Hematopoietic multipotent progenitor cell treated with erythropoietin and hydrocortisone succinate and interleukin-3 and kit ligand, for 15 days (in vitro differentiated cells): ENCODE data around the gene ERLIN1.
"Not testable (repeated sequence)": the region's sequence is repeated elsewhere in the genome, so short reads cannot be mapped to it uniquely, and the experiment has no call there.

Source experiments
- DNase-seq: peaks from one replicate; pipeline ENCODE4 v3.0.0-alpha.2; 2015; ENCODE audit warnings: low spot score

The ERLIN1 gene

GRCh38 chr10:100133801-100134200, 52.0 kb downstream of the ERLIN1 start:
- no peak for DNase-seq

GRCh38 chr10:100132427-100132826, 53.4 kb downstream of the ERLIN1 start:
- no peak for DNase-seq

GRCh38 chr10:100131571-100131970, 54.3 kb downstream of the ERLIN1 start:
- DNase-seq = no peak

- DNase-seq = no peak
Measured at GRCh38 chr10:100130831-100131230, 55.0 kb downstream of the ERLIN1 start.

- DNase-seq = no peak
Measured at GRCh38 chr10:100129424-100129823, 56.4 kb downstream of the ERLIN1 start.

DNA sequence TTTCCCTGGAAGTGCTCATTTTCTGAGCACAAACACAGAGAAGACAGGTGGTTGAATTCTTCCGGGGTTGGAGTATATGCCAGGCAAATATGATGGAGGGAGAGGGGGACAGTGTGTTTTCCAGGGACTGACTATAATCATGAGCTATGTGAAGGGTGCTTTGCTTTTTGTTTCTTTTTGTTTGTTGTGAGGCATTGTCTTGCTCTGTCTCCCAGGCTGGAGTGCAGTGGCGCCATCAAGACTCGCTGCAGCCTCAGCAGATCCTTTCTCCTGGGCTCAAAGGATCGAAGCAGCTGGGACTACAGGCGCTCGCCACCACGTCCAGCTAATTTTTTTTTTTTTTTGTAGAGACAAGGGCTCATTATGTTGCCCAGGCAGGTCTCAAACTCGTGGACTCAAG, 56.9 kb downstream of the ERLIN1 start:
- DNase-seq = no peak

DNA sequence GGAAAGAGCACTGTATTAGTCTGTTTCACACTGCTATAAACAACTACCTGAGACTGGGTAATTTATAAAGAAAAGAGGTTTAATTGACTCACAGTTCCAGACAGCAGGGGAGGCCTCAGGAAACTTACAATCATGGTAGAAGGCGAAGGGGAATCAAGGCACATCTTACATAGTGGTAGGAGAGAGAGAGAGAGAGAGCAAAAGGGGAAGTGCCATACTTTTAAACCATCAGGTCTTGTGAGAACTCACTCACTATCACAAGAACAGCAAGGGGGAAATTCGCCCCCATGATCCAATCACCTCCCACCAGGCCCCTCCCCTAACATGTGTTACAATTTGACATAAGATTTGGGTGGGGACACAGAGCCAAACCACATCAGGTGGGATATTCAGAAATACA, 60.5 kb downstream of the ERLIN1 start:
- not testable (repeated sequence) for DNase-seq

DNA sequence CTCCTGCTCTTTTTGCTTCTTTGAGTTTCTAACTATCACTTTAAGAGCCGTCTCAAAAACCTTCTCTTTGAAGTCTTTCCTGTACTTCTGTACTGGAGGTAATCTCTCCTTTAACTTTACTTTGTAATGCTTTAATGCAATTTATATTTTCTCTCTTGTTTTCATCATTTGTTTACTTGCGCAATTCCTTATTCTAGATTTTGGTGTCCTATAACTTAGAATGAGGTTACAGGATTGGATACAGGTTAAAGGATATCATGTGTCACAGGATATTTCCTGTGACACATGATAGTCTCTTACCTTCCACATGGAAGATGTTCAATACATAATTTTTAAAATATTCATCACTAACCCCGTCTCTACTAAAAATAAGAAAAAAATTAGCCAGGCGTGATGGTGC, 61.7 kb downstream of the ERLIN1 start:
- no peak for DNase-seq

DNA sequence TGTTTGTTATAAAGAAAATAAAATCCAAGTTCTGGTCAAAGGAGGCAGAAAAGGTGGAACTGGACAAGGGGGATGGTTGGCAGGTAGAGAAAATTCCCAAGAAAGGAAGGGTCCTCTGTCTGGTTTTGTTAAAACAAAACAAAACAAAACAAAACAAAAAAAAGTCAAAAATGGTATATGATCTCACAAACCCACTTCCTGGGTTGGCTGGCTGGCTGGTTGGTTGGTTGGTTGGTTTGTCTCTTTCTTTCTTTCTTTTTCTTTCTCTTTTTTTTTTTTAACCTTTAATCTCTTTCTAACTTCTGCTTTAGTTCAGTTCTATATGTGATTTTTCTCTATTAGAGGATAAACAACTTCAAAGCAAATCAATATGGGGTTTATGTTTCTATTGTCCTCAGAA, 63.0 kb downstream of the ERLIN1 start:
- DNase-seq = no peak

GRCh38 chr10:100120550-100120949, 65.3 kb downstream of the ERLIN1 start:
- no peak for DNase-seq

GRCh38 chr10:100119726-100120125, 66.1 kb downstream of the ERLIN1 start:
- DNase-seq = no peak

- no peak for DNase-seq
Measured at GRCh38 chr10:100114976-100115770, 70.7 kb downstream of the ERLIN1 start.

DNA sequence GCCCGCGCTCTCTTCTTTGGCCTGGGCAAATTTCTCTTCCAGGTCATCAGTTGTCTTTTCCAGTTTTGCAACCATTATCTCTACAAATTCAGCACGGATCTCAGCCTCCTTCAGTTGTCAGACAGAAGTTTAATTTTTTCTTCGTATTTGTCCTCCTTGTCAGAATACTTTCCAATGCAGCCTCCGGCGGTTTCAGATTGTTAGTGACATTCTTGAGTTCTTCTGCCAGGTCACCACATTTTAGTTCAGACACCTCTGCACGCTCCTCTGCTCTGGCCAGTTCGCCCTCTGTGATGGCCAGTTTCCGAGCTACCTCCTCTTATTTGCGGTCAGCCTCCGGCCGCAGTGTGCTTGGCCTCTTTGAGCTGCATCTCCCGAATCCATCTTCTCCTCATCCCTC, 71.4 kb downstream of the ERLIN1 start:
- DNase-seq = no peak

GRCh38 chr10:100109670-100110069, 76.2 kb downstream of the ERLIN1 start:
- no peak for DNase-seq

- no peak for DNase-seq
Measured at GRCh38 chr10:100106865-100107264, 79.0 kb downstream of the ERLIN1 start.

GRCh38 chr10:100104300-100104699, 81.5 kb downstream of the ERLIN1 start:
- DNase-seq = no peak

DNA sequence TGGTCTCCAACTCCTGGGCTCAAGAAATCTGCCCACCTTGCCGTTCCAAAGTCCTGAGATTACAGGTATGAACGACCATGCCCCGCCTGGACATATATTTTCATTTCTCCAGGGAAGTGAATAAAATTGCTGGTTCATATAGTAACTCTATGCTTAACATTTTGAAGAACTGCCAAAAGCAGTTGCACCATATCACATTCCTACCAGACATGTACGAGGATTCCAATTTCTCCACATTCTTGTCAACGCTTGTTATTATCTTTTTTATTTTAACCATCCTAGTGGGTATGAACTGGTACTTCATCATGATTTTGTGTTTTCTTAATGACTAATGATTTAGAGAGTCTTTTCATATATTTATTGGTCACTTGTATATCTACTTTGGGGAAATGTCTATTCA, 82.2 kb downstream of the ERLIN1 start:
- DNase-seq = no peak

DNA sequence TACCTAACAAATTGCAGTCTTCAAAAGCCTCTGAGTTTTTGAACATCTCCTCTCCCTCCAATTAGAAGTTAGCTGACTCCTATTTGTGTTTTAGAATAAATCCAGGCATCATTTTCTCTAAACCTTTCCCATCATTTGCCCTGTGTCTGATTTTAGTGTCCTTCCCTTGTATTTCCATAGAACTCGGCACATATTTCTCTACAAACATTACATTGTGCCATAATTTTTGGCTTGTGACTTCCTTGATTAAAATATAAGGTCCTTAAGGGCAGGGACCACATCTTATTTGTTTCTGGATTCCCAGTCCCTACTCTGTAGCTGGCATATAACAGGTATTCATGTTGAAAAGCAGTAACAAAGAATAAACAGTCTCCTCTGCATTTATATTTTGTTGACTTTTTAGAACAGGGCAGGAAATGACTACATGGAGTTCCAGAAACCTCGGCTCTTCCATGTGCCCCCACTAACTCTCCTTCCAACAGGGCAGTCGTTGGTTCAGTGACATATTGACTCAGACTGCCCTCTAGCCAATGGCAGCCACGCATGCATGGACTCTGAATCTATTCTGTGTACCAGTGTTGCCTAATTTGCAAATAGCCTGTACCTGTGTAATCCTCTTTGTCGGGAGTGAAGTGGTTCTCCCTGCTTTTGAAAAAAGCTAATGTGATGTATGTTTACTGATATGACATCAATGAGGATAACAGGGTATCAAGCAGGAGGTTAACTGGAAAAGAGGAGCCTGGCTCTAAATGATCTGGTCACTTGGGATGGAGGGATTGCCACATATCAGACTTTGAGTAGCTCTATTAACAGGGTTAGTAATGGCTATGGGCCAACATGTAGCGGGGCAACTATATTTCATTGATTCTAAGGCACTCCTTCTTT, 84.4 kb downstream of the ERLIN1 start:
- DNase-seq = no peak

- no peak for DNase-seq
Measured at GRCh38 chr10:100100651-100101184, 85.1 kb downstream of the ERLIN1 start.
